HG03354 (cell line): Measurements from ENCODE around the gene SLC49A3.
"Not testable (repeated sequence)": the region's sequence is repeated elsewhere in the genome, so short reads cannot be mapped to it uniquely, and the experiment has no call there.

ENCODE experiments used
- ATAC-seq: cut with Tn5 transposase; IDR thresholded peaks from one replicate; pipeline ENCODE4 v1.9.1; 2021; ENCODE audit warnings: mild to moderate bottlenecking; ENCODE audit not compliant: unreplicated experiment, poor library complexity, severe bottlenecking

The SLC49A3 gene

DNA sequence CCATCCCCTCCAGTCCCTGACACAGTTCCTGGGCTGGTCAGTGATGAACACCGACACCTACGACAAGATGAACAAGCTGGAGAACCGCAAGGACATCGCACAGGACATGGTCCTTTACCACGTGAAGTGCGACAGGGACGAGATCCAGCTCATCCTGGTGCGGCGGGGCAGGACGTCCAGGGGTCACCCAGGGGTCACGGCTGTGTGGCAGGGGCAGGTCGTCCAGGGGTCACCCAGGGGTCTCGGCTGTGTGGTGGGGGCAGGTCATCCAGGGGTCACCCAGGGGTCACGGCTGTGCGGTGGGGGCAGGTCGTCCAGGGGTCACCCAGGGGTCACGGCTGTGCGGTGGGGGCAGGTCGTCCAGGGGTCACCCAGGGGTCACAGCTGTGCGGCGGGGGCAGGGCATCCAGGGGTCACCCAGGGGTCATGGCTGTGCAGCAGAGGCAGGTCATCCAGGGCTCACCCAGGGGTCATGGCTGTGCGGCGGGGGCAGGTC is 31.6 kb downstream of the SLC49A3 start:
- no peak for ATAC-seq

DNA sequence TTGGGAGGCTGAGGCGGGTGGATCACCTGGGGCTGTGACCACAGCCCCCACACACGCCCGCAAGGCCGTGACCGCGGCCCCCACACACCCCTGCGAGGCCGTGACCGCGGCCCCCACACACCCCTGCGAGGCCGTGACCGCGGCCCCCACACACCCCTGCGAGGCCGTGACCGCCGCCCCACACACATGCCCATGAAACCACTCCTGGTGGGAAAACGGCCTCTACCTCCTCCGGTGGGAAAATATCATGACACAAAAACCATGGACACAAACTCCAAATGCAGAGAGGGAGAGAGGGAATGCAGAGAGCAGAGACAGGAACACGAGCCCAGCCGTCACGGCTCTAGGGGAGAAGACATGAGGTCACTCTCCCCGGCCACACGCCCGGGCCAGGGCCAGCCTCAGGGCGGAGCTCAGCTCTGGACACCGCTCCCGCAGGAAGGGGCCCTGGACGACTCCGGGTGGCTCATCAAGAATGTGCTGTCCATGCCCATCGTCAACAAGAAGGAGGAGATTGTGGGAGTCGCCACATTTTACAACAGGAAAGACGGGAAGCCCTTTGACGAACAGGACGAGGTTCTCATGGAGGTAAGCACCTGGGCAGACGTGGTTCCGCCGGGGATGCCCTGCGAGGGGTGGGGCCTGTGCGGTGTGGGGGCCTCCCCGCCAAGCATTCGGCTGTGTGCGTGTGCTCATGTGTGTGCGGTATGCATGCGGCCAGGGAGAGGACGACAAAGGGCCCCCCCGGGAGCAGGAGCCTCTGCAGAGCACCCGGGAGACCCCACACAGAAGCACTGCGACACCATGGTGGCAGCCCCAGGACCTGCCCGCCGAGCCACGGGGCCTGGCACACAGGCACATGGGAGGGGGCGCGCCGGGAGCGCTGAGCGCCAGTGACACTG is 32.3 kb downstream of the SLC49A3 start:
- ATAC-seq = no peak

DNA sequence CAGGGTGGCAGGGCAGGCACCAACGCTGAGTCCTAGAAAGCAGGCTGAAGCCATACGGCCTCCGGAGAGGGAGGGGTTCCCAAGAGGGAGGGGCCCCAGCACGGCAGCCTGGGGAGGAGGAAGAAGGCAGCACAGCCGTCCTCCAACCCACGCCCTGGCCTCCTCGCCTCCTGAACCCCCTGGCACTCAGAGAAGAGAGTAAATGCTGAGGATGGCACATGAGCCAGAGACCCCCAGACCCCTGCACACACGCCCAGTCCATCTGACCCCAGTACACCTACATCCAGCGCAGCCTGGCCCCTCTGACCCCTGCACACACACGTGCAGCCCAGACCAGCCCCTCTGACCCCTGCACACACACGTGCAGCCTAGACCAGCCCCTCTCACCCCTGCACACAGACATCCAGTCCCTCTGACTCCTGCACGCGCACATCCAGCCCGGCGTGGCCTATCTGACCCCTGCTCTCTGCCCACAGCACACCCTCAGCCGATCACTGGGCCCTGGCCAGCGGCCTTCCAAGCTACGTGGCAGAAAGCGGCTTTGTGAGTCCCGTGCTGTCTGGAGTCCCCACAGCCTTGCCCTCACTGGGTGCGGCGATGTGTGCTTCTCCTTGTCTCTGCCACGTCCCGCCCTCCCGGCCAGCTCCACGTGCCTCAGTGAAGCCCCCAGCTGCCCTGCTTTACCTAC is 33.3 kb downstream of the SLC49A3 start:
- no peak for ATAC-seq

DNA sequence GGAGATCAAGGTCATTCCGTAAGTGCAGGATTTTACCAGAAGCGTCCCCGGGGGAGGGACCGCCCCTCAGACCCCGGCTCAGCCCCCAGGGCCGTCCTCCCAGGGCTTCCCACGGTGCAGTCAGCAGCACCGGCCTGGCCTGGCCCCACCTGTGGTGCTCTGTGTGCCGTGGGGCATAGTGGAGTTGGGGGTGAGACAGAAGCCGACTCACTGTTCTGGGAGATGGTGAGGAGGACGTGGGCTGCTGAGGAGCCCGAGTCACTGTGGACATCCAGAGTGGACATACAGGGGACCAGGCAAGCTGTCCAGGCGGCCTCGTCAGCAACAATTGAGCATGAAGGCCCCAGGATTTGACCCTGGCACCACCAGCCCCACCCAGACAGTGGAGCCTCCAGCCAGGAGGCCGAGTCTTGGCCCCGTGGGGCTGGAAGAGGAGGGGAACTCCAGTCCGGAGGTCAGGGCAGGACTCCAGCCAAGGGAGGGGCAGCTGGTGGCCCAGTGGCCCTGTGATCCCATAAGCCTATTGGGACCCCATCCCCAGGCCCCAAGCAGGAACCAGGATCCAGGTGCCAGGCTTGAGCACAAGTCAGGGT is 34.0 kb downstream of the SLC49A3 start:
- no peak for ATAC-seq

DNA sequence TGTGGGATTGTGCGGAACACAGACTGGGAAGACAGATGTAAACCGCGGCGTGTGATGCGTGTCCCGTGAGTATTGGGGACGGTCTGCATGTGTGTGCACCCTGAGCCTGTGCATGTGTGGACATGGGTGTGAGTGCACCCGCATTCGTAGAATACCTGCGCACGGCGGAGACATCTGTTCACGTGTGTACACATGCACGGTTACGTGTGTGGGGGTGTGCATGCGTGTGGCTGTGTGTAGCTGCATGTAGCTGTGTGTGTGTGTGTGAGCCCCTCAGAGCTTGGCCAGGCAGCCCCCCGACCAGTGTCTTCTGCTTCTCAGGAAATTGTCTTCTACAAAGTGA is 34.5 kb downstream of the SLC49A3 start:
- ATAC-seq = no peak

DNA sequence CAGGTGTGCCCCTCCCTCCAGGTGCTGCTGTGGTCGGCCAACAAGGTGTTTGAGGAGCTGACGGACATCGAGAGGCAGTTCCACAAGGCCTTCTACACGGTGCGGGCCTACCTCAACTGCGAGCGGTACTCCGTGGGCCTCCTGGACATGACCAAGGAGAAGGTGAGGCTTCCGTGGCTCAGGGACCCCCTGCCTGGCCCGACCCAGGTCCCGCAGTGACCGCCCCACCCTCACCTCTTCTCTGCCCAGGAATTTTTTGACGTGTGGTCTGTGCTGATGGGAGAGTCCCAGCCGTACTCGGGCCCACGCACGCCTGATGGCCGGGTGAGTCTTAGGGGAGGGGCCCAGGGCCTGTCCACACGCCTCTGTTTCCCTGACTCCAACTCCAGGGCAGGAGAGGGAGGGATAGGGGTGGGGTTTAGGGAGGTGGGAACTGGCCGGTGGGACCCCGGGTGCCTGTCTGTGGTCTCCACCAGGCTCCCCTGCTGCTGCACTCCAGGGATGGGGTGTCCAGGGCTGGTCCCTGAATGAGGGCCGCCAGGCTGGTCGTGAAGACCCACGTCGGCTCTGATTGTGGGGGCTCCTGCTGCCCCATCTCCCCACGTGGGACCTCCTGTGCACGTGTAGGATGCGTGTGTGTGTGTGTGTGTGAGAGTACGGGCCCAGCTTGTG is 35.0 kb downstream of the SLC49A3 start:
- ATAC-seq = no peak

DNA sequence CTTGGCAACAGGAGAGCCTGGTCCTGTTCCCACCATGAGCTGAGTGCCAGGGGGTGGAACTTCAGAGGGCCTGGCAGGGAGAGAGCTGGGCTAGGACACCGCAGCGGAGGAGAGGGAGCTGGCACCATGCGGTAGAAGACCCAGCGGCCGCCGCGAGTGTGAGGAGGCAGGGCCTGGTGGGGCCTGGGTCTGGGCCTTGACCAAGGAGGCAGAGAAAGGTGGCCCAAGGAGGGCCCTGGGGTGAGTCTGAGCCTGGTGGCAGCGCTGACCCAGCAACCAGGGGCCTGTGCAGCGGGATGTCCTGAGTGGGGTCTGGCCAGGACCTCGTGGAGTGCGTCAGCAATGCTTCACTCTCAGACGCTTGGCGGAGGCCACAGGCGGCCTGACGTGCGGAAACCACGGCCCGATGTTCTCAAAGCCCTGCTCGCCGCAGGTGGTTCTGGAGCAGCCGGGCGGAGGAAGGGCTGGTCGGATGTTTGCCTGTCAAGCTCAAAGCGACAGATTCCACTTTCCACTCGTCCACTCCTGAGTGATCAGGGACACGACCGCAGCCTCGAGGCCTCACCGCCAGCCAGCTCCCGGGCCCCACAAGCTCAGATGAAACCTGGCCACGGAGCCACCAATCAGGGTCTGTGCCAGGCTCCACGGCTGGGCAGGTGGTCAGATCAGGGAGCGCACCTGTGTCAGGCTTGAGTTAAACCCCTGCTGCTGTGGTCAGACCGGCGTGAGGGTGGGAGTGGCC is 35.7 kb downstream of the SLC49A3 start:
- no peak for ATAC-seq

DNA sequence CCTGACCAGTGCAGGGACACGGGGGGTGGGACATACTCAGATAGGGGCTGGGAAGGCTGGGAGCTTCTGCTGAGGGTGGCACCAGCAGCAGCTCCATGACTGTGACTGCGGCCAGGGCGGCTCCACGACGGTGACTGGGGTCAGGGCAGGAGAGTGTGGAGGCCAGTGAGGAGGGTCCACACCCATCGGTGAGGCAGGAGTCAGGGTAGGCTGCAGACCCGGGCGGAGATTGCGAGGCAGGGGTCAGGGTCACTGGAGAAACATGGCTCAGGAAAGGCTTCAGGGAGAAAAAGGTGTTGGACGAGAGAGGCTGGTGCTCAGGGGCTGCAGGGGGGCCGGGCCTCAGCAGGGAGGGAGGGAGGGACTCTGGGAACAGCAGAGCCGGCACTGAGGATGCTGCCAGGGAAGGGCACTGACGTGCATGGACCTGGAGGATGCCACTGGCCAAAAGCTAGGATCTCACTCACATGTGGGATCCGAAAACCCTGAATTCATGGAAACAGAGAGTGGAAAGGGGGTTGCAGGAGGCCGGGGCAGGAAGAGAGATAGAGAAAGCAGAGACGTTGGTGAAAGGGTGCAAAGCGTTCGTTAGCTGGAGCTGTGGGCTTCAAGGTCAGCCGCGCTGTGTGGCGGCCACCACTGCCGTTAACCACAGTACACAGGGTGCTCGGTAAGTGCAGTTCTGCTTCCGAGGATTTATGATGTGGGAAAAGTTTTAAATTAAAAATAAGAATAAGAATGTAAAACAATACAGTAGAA is 36.9 kb downstream of the SLC49A3 start:
- ATAC-seq = no peak

DNA sequence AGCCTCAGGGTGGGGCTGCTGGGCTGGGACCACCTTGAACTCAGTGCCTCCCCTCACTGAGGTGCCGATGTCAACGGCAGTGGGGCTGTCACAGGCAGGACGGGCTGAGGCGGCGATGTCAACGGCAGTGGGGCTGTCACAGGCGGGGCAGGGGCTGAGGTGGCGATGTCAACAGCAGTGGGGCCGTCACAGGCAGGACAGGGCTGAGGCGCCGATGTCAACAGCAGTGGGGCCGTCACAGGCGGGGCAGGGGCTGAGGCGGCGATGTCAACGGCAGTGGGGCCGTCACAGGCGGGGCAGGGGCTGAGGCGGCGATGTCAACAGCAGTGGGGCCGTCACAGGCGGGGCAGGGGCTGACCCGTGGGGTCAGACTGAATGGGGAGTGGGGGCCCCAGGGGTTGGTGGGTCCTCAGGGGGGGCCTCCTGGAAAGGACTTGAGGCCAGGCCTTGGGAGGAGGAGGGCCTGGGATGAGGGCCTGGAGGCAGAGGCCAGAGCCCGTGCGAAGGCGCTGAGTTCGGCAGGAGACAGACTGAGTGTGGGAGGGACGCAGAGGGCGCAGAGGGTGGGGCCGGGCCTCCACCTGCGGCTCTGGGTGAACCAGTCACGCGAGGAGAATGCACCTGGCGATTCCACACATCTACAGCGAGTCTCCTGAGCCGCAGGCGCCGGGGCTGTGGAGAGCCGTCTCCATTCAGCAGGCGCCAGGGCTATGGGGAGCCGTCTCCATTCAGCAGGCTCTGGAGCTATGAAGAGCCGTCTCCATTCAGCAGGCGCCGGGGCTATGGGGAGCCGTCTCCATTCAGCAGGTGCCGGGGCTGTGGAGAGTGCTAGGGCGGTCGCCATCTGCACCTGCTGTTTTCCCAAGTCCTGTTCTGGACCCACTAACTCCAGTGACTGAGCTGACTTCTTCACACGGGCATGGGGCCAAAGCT is 37.7 kb downstream of the SLC49A3 start:
- ATAC-seq = no peak

DNA sequence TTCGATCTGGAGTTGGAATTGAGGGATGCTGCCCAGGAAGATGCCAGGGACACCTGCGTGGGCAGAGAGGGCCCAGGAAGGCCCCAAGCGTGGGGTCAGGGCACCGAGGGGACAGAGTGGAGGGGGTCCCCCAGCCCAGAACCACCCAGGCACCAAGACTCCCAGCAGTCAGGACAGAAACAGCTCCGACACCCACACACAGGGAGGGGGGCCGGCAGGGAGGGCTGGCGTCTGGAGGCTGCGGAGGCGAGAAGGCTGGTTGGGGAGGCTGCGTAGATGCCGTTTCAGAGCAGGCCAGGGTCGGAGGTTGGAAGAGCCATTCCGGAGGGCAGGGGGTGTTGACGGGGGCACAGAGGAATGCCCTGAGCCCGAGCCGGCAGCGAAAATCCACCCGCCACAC is 38.5 kb downstream of the SLC49A3 start:
- ATAC-seq = no peak

DNA sequence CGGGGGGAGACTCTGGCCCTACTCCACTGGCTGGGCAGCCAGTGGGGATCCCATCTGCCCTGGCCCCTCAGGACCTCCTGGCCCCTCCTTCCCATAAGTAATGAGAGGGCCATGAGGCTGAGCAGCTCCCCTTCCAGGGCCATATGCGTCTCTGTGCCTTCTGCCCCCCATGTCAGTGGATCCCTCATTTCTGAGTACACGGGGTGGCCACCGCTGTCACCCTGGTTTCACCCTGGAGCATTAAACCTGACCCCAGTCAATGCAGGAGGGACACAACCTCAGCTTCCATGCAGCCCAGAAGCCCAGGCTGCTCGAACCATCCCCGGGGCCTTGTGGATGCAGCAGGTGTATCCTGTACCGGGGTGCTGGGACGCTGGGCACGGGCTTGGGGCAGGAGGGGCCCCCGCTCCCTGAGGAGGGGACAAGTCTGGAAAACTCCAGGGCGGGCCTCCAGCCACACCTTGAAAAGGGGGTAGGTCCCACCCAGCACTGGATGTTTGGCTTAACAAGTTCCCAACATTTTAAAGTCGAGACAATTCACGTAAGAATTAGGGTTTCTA is 39.1 kb downstream of the SLC49A3 start:
- ATAC-seq = no peak

DNA sequence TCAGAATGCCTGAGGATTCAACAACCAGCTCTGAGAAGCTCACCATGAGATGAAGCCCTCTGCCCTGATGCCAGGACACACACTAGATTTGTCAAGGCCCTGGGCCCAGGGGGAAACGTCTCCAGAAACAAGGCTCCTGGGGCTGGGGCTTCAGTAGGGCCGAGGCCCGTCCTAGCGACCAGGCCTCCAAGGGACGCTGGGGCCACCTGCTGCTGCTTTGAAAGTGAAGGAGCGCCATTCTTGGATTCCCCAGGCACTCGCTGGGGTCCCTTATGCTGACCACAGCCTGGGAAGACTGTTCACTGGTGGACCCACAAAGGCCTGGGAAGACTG is 39.7 kb downstream of the SLC49A3 start:
- ATAC-seq = no peak

DNA sequence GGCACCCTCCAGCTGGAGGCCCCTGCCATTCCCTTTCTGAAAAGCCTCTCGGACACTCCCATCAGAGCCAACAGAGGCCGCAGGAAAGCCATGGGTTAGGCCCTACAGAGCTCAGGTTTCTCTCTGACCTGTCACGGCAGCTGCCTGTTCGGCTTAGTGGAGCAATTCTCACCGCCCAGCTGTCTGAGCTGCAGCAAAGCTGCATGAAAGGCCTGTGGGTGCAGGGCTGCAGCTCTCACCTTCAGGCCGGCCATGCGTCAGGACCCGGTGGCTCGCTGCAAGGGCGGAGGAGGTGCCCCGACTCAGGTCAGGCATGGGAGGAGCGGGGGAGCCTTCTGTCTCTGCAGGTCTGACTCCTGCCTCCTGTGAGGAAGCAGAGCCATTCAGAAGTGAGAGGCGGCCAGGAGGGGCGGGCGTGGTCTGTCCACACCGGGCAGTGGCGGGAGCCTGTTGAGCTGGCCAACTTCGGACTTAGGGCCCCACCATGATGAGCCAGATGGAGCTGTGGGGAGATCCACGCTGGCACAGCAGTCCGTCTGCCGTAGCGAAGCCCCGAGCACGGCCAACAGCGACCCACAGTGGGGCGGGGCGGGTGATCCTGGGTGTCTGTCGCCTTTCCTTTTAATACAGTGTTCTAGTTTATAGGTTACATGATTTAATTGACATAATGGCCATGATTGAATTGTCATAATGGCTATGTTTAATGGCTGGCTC is 40.2 kb downstream of the SLC49A3 start:
- ATAC-seq = no peak

DNA sequence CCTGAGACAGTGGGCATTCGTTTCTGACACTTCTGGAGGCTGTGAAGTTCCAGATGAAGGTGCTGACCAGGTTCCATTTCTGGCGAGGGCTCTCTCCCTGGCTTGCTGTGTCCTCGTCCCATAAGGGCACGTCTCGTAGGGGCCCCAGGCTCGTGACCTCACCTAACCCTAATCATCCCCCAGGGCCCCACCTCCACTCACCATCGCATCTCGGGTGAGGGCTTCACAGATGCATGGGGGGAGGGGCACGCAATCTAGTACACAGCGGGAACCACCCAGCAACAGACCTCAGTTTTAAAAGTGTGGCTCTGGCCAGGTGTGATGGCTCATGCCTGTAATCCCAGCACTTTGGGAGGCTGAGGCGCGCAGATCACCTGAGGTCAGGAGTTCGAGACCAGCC is 41.5 kb downstream of the SLC49A3 start:
- ATAC-seq = no peak

DNA sequence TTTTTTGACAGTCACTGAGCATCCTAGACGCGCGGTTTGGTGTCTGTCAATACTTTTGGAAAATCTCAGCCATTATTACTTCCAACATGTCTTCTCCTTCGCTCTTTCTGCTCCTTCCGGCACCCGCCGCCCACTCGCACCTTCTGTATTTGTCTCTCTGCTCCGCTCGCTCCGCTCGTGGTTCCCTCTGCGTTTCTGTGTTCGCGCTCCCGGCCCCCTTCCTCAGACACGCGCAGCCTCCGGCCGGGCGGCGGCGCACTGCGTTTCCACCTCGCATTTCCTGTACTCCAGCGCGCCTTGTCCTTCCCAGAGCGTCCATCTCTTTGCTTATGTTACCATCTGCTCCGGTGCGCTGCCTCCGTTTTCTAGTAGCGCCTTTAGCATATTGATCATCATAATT is 42.5 kb downstream of the SLC49A3 start:
- no peak for ATAC-seq

DNA sequence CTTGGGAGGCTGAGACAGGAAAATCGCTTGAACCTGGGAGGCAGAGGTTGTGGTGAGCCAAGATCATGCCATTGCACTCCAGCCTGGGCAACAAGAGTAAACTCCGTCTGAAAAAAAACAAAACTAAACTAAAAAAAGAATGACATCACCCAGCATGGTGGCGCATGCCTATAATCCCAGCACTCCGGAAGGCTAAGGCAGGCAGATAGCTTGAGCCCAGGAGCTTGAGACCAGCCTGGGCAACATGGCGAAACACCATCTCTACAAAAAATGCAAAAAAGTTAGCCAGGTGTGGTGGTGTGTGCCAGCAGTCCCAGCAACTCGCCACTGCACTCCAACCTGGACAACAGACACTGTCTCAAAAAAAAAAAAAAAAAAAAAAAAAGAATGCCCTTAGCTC is 46.6 kb downstream of the SLC49A3 start:
- ATAC-seq = not testable (repeated sequence)
